Measurements from ENCODE around the gene IQCK.

- no peak for TF ChIP-seq POLR2A (IDR thresholded peaks at IDR 0.05)
- TF ChIP-seq, protein P1, sequence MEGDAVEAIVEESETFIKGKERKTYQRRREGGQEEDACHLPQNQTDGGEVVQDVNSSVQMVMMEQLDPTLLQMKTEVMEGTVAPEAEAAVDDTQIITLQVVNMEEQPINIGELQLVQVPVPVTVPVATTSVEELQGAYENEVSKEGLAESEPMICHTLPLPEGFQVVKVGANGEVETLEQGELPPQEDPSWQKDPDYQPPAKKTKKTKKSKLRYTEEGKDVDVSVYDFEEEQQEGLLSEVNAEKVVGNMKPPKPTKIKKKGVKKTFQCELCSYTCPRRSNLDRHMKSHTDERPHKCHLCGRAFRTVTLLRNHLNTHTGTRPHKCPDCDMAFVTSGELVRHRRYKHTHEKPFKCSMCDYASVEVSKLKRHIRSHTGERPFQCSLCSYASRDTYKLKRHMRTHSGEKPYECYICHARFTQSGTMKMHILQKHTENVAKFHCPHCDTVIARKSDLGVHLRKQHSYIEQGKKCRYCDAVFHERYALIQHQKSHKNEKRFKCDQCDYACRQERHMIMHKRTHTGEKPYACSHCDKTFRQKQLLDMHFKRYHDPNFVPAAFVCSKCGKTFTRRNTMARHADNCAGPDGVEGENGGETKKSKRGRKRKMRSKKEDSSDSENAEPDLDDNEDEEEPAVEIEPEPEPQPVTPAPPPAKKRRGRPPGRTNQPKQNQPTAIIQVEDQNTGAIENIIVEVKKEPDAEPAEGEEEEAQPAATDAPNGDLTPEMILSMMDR (IDR thresholded peaks at IDR 0.05) = peak; percentile 59 to 65 (median 64)
Measured at GRCh38 chr16:19898924-19899604, 181.0 kb downstream of the IQCK start.

Data from right lobe of liver (tissue), 4 donors.